Stimulated activated CD4-positive, alpha-beta T cell treated with anti-CD3 and anti-CD28 coated beads, Interleukin-4, amount 100 ng/mL, for 4 hours (primary cell): ENCODE data around the gene PPP2R1A.
A peak's percentile ranks its signal among the peaks of the same experiment; 100 is the strongest.
"Not testable (repeated sequence)": the region's sequence is repeated elsewhere in the genome, so short reads cannot be mapped to it uniquely, and the experiment has no call there.

ENCODE experiments used
- DNase-seq, 2 experiments: peaks; one replicate each; pipeline ENCODE4 v3.0.0-alpha.2; 2020

PPP2R1A gene

GRCh38 chr19:52200755-52201391 is 11.0 kb downstream of the PPP2R1A start:
- not testable (repeated sequence) for DNase-seq

- no peak for DNase-seq
Observed at GRCh38 chr19:52206481-52206880, 16.6 kb downstream of the PPP2R1A start.

GRCh38 chr19:52211203-52211602 is 21.4 kb downstream of the PPP2R1A start:
- no peak for DNase-seq

GRCh38 chr19:52211926-52212571 is 22.2 kb downstream of the PPP2R1A start:
- DNase-seq = no peak

- DNase-seq = no peak
Observed at GRCh38 chr19:52212572-52213255, 22.9 kb downstream of the PPP2R1A start.

GRCh38 chr19:52214241-52214640 is 24.4 kb downstream of the PPP2R1A start:
- no peak for DNase-seq

- DNase-seq = no peak
Observed at GRCh38 chr19:52216401-52216800, 26.5 kb downstream of the PPP2R1A start.

GRCh38 chr19:52217576-52217975 is 27.7 kb downstream of the PPP2R1A start:
- no peak for DNase-seq

GRCh38 chr19:52219611-52220010 is 29.8 kb downstream of the PPP2R1A start:
- no peak for DNase-seq

- DNase-seq = no peak
Observed at GRCh38 chr19:52221031-52221430, 31.2 kb downstream of the PPP2R1A start.

- no peak for DNase-seq
Observed at GRCh38 chr19:52221831-52222375, 32.1 kb downstream of the PPP2R1A start.

- DNase-seq = no peak
Observed at GRCh38 chr19:52224211-52224610, 34.4 kb downstream of the PPP2R1A start.

- no peak for DNase-seq
Observed at GRCh38 chr19:52226652-52227051, 36.8 kb downstream of the PPP2R1A start.

- DNase-seq = no peak
Observed at GRCh38 chr19:52227196-52227940, 37.5 kb downstream of the PPP2R1A start.

GRCh38 chr19:52227980-52228379 is 38.1 kb downstream of the PPP2R1A start:
- DNase-seq = no peak

- DNase-seq = no peak
Observed at GRCh38 chr19:52229524-52229923, 39.7 kb downstream of the PPP2R1A start.

- DNase-seq = no peak
Observed at GRCh38 chr19:52230685-52231084, 40.8 kb downstream of the PPP2R1A start.

GRCh38 chr19:52231154-52231910 is 41.5 kb downstream of the PPP2R1A start:
- DNase-seq = no peak

- no peak for DNase-seq
Observed at GRCh38 chr19:52234406-52234805, 44.6 kb downstream of the PPP2R1A start.

- no peak for DNase-seq
Observed at GRCh38 chr19:52237197-52237596, 47.3 kb downstream of the PPP2R1A start.

- DNase-seq = peak; percentile 49 to 51
Observed at GRCh38 chr19:52237771-52238400, 48.0 kb downstream of the PPP2R1A start.

GRCh38 chr19:52244021-52244420 is 54.2 kb downstream of the PPP2R1A start:
- DNase-seq = no peak
